ENCODE results near the gene ANKRD23.

DNA sequence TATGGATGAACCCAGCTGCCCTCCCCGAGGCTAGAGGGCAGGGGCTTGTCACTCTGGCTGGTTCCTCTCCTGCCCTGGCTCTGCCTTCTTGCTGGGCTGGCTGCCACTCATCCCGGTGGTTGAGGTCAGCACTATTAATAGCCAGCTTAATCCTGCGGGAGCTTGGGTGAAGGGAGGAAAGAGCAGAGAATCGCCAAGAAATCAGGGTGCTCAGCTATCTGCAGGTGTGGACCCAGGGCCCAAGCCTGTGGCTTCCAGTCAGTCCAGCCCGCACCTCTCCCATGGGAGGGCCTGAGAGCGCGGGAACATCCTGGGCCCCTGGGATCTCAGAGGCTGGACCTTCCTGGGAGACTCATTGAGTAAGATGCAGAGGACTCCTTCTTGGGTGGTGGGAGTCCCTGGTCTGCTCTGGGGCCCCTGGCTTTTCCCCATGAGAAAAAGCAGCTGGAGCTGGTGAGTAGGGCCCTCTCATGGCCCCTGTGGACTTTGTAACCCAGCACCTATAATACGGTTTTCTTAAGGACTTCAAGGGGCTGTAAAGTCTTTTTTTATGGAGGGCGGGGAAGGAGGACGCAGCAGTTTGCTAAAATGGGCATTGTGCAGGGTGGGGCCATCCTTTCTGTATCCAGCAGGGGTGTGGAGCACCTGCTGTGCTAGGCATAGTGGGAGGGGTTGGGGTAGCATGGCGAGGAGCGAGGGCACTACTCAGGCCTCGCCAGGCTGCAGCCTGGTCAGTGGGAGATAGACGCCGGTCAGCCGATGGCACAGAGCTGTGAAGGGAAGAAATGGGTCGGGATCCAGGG is 55.2 kb downstream of the ANKRD23 start:
- TF ChIP-seq SUZ12 (IDR thresholded peaks at IDR 0.05; ENCODE audit: extremely low read depth, insufficient read depth, insufficient read length) = no peak
- no peak for TF ChIP-seq YY1 (IDR thresholded peaks at IDR 0.05; ENCODE audit: insufficient read depth, insufficient read length)

All from NT2/D1 (cell line).